Measurements from ENCODE around the gene SLC9A7. TPM values are rescaled to one million over a fixed set of nuclear protein-coding genes. Genes with fewer than 3 reads are reported as not detected.

SLC9A7 gene
- total RNA-seq, result 1 to 10 TPM; 4.3 to 5.1 TPM

DNA sequence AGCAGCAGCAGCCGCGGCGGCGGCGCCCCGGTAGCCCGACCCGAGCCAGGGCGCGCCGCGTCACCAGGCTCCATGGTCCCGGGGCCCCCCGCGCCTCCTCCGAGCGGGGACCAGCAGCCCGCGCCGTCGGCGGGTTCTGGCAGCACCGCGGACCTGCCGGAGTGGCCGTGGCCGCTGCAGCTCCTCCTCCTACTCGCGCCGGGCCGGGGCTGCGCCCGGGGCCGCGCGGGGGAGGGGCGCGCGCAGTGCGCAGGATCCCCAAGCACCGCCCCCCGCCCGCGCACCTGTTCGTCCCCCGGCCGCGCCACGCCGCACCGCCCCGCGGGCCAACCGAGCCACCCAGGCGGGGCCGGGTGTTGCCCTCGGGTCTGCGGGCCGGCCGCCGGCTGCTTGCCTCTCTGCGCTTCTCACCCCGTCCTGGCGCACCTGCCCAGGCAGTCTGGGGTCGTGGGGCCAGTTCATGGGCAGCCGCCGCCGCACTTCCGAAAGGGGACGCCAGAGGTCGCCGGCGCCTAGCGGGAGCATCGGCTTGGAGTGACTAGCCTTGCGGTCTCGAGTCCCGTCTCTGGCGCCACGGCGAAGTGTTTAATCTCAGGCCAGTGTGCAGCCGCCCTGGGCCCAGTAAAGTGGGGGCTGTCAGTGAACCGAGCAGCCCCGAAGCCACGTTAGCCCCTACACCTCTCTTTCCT lies at the start of gene SLC9A7:
TSS of gene SLC9A7 (minus strand) at position 163 of the 689 bp plus-strand sequence. CDS start at position 74, 89 bp downstream.

DNA sequence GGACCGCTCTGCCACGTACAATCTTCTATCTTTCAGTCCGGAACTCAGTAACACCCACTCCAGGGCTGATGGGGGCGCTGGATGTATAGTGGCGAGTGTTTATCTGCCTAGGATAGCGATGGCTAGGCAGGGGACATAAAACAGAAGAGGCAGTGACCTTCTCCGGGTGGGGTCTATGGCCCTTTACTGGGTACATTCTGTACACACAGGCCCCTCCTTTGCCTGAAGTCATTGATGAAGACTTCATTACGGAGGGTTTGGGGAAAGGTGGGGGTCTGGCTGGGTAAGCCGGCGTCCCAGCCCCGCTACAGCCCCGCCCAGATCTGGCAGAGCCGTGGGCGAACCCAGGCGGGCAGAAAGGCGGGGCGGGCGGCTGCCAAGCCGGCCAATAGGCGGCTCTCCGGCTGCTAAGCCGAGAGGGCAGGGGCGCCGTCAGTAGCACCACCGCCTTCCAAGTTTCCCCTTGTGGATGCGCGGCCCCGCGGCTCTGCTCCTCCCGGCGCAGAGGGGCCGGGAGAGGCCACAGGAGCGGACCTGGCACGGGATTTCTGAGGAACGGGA lies 185.5 kb downstream of the SLC9A7 start, which contains the start of gene CHST7:
TSS of gene CHST7 (plus strand) at position 435 of the 561 bp plus-strand sequence. CDS start 167 bp downstream, outside the sequence.

Other genes starting within 250 kb of the SLC9A7 start
- gene ZNF674, start 213.7 kb downstream of the SLC9A7 start, total RNA-seq, result 1 to 10 TPM; 5.1 to 5.6 TPM
- 10 to 100 TPM; 13.3 to 13.7 TPM for gene CHST7, start 185.4 kb downstream of the SLC9A7 start, total RNA-seq
- gene RP2, start 77.9 kb upstream of the SLC9A7 start, total RNA-seq, result 10 to 100 TPM; 10.6 to 10.7 TPM
- under 1 TPM; 0.58 to 0.71 TPM for gene JADE3, start 153.3 kb upstream of the SLC9A7 start, total RNA-seq

All from activated naive CD4-positive, alpha-beta T cell treated with anti-CD3 and anti-CD28 coated beads, Interleukin-2, amount 10 ng/mL, durations not matched to agents 5 hours and 36 hours (primary cell).